K562 (cell line): Measurements from ENCODE around the gene CENPT. TPM values are rescaled to one million over a fixed set of nuclear protein-coding genes. Genes with fewer than 3 reads are reported as not detected.

Source experiments
- BACH1 ChIP-seq: fragments of 200-800 bp; sonication (Bioruptor generic); IDR thresholded peaks from 2 replicates; pipeline ENCODE4 v1.6.1; 2016; ENCODE audit warnings: missing genetic modification characterization, missing compliant biosample characterization
- CEBPG ChIP-seq, 3 experiments: fragments of 200-800 bp in 1 of 3; sonication (Bioruptor generic) in 1 of 3; sonication (generic) in 1 of 3; formaldehyde crosslinking in 1 of 3; IDR thresholded peaks in 2 of 3; conservative IDR thresholded peaks in 1 of 3; 2 replicates each; pipeline versions ENCODE4 v1.6.1 to v1.8.0; 2016 to 2022; ENCODE audit warnings: missing compliant biosample characterization in 2 of 3, missing genetic modification characterization in 2 of 3, mild to moderate bottlenecking in 1 of 3, missing genetic modification reagents in 1 of 3
- ETV5 ChIP-seq: sonication (generic); formaldehyde crosslinking; IDR thresholded peaks from 2 replicates; pipeline ENCODE4 v1.4.0; 2020; ENCODE audit warnings: low read depth, mild to moderate bottlenecking, missing genetic modification reagents
- EZH2 ChIP-seq: IDR thresholded peaks from 2 replicates; pipeline ENCODE4 v1.6.1; 2012; ENCODE audit warnings: low read depth, mild to moderate bottlenecking, inconsistent platforms, low read length, borderline replicate concordance
- FOXJ3 ChIP-seq: sonication (generic); formaldehyde crosslinking; IDR thresholded peaks from 2 replicates; pipeline ENCODE4 v1.4.0; 2020; ENCODE audit warnings: mild to moderate bottlenecking, missing genetic modification reagents
- FOXK1 ChIP-seq: sonication (generic); formaldehyde crosslinking; IDR thresholded peaks from 2 replicates; pipeline ENCODE4 v1.8.0; 2022; ENCODE audit warnings: missing genetic modification reagents, mild to moderate bottlenecking, borderline replicate concordance
- FOXM1 ChIP-seq, 2 experiments: fragments of 450-650 bp in 1 of 2; sonication (generic) in 1 of 2; formaldehyde crosslinking in 1 of 2; IDR thresholded peaks; 2 replicates each; pipeline versions ENCODE4 v1.6.1 to v1.9.0; 2017 to 2022; ENCODE audit warnings: low read depth in 2 of 2, mild to moderate bottlenecking in 2 of 2, missing genetic modification reagents in 1 of 2, moderate library complexity in 1 of 2
- MEF2D ChIP-seq: conservative IDR thresholded peaks from 2 replicates; pipeline ENCODE4 v1.6.1; 2016; ENCODE audit warnings: low read depth, missing genetic modification characterization, missing compliant biosample characterization
- MIER1 ChIP-seq: fragments of 450-650 bp; IDR thresholded peaks from 2 replicates; pipeline ENCODE4 v1.6.1; 2016; ENCODE audit warnings: antibody characterized with exemption, mild to moderate bottlenecking, low read depth
- NONO ChIP-seq, 2 experiments: fragments of 200-400 bp in 1 of 2; fragments of 450-650 bp in 1 of 2; formaldehyde crosslinking in 1 of 2; IDR thresholded peaks; 2 replicates each; pipeline ENCODE4 v1.6.1; 2017; ENCODE audit warnings: low read depth in 2 of 2, mild to moderate bottlenecking in 2 of 2, moderate library complexity in 2 of 2, low read length in 1 of 2
- PHF21A ChIP-seq: fragments of 450-650 bp; IDR thresholded peaks from 2 replicates; pipeline ENCODE4 v1.6.1; 2017; ENCODE audit warnings: low read depth, borderline replicate concordance
- PHTF2 ChIP-seq: fragments of 250-450 bp; sonication (Bioruptor Pico); IDR thresholded peaks from 2 replicates; pipeline ENCODE4 v1.5.0; 2021; ENCODE audit warnings: mild to moderate bottlenecking
- SRSF7 ChIP-seq: fragments of 200-400 bp; formaldehyde crosslinking; optimal IDR thresholded peaks from 2 replicates; pipeline ENCODE3; 2017; ENCODE audit warnings: mild to moderate bottlenecking, low read depth, low read length
- TAF9B ChIP-seq: fragments of 450-650 bp; IDR thresholded peaks from 2 replicates; pipeline ENCODE4 v1.6.1; 2018; ENCODE audit warnings: mild to moderate bottlenecking; ENCODE audit not compliant: partially characterized antibody
- TEAD1 ChIP-seq, 2 experiments: fragments of 450-650 bp in 1 of 2; sonication (generic) in 1 of 2; formaldehyde crosslinking; IDR thresholded peaks; 2 replicates each; pipeline versions ENCODE4 v1.4.0 to v1.8.0; 2020 to 2022; ENCODE audit warnings: mild to moderate bottlenecking in 2 of 2, missing genetic modification reagents in 1 of 2
- ZC3H8 ChIP-seq: fragments of 450-650 bp; IDR thresholded peaks from 2 replicates; pipeline ENCODE4 v1.6.1; 2017
- ZFX ChIP-seq: sonication (generic); formaldehyde crosslinking; IDR thresholded peaks from 2 replicates; pipeline ENCODE4 v1.8.0; 2022; ENCODE audit warnings: mild to moderate bottlenecking, missing genetic modification reagents, moderate library complexity
- ZNF253 ChIP-seq: fragments of 250-450 bp; sonication (Bioruptor Pico); conservative IDR thresholded peaks from 2 replicates; pipeline ENCODE4 v1.6.1; 2021; ENCODE audit warnings: mild to moderate bottlenecking
- polyA plus RNA-seq, 8 experiments: library from polyadenylated mRNA; depleted of rRNA in 4 of 8; stranded (reverse) in 5 of 8; unstranded in 3 of 8; fragments of >200 nt; fragmentation: Nextera tagmentation in 2 of 8; fragmentation: Illumina TruSeq in 1 of 8; extraction: Ambion mirVana in 2 of 8; extraction: Trizol in 1 of 8; gene quantifications; 2 replicates each; pipeline versions ENCODE4 v1.2.1 to v1.2.3, GENCODE V29; 2011 to 2014; ENCODE audit warnings: inconsistent platforms in 1 of 8, missing spikeins in 1 of 8
- total RNA-seq, 7 experiments: library from RNA; depleted of rRNA in 6 of 7; stranded (reverse); fragments of >200 nt in 6 of 7; fragmentation: Illumina TruSeq in 2 of 7; extraction: Trizol in 2 of 7; gene quantifications; 2 replicates each; pipeline versions ENCODE4 v1.2.1 to v1.2.3, GENCODE V29; 2011 to 2021; ENCODE audit warnings: low replicate concordance in 1 of 7
- TF ChIP-seq, protein P1 (sequence below): fragments of 450-650 bp; IDR thresholded peaks from 2 replicates; pipeline ENCODE4 v1.6.1; 2016; ENCODE audit warnings: missing biosample characterization, missing genetic modification characterization
- TF ChIP-seq, protein P2 (sequence below): fragments of 250-450 bp; sonication (Bioruptor Pico); IDR thresholded peaks from 2 replicates; pipeline ENCODE4 v1.5.0; 2021
- TF ChIP-seq, protein P3 (sequence below): IDR thresholded peaks from 3 replicates; pipeline ENCODE4 v1.6.1; 2011; ENCODE audit warnings: borderline replicate concordance, mild to moderate bottlenecking, moderate library complexity; ENCODE audit not compliant: insufficient read length; ENCODE audit errors: extremely low read depth

CENPT gene
- total and polyA plus RNA-seq, 9 of the 15 experiments (the other 6 are each of a cell fraction or from before 2014, with no cell fraction given) = 3.6 to 94.2 (median 44.1) TPM

DNA sequence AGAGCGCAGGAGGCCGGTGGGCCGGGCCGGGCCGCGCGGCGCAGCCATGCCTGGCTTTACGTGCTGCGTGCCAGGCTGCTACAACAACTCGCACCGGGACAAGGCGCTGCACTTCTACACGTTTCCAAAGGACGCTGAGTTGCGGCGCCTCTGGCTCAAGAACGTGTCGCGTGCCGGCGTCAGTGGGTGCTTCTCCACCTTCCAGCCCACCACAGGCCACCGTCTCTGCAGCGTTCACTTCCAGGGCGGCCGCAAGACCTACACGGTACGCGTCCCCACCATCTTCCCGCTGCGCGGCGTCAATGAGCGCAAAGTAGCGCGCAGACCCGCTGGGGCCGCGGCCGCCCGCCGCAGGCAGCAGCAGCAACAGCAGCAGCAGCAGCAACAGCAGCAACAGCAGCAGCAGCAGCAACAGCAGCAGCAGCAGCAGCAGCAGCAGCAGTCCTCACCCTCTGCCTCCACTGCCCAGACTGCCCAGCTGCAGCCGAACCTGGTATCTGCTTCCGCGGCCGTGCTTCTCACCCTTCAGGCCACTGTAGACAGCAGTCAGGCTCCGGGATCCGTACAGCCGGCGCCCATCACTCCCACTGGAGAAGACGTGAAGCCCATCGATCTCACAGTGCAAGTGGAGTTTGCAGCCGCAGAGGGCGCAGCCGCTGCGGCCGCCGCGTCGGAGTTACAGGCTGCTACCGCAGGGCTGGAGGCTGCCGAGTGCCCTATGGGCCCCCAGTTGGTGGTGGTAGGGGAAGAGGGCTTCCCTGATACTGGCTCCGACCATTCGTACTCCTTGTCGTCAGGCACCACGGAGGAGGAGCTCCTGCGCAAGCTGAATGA is 4.8 kb downstream of the CENPT start (continued):
- no peak for TF ChIP-seq EZH2
- TF ChIP-seq TEAD1 (CRISPR knock-in tag; IDR thresholded peaks at IDR 0.05) = 0 out of 4 replicates have a peak, but pooled peaks of 1 of the 2 experiments have one; percentile 49
- TF ChIP-seq BACH1 = no peak
- TF ChIP-seq MIER1 = no peak
- TF ChIP-seq, protein P1, sequence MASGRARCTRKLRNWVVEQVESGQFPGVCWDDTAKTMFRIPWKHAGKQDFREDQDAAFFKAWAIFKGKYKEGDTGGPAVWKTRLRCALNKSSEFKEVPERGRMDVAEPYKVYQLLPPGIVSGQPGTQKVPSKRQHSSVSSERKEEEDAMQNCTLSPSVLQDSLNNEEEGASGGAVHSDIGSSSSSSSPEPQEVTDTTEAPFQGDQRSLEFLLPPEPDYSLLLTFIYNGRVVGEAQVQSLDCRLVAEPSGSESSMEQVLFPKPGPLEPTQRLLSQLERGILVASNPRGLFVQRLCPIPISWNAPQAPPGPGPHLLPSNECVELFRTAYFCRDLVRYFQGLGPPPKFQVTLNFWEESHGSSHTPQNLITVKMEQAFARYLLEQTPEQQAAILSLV (tag) = no peak
- TF ChIP-seq FOXJ3 (CRISPR knock-in tag) = no peak
- TF ChIP-seq ZFX (CRISPR knock-in tag) = peak; percentile 3; the same call in 1 of the 2 replicates
- no peak for TF ChIP-seq ZC3H8
- TF ChIP-seq SRSF7 = no peak
- TF ChIP-seq, protein P2, sequence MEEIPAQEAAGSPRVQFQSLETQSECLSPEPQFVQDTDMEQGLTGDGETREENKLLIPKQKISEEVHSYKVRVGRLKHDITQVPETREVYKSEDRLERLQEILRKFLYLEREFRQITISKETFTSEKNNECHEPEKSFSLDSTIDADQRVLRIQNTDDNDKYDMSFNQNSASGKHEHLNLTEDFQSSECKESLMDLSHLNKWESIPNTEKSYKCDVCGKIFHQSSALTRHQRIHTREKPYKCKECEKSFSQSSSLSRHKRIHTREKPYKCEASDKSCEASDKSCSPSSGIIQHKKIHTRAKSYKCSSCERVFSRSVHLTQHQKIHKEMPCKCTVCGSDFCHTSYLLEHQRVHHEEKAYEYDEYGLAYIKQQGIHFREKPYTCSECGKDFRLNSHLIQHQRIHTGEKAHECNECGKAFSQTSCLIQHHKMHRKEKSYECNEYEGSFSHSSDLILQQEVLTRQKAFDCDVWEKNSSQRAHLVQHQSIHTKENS = no peak
- TF ChIP-seq TAF9B = no peak
- no peak for TF ChIP-seq PHF21A
- TF ChIP-seq MEF2D (tag) = no peak
- no peak for TF ChIP-seq ETV5
- TF ChIP-seq, protein P3, sequence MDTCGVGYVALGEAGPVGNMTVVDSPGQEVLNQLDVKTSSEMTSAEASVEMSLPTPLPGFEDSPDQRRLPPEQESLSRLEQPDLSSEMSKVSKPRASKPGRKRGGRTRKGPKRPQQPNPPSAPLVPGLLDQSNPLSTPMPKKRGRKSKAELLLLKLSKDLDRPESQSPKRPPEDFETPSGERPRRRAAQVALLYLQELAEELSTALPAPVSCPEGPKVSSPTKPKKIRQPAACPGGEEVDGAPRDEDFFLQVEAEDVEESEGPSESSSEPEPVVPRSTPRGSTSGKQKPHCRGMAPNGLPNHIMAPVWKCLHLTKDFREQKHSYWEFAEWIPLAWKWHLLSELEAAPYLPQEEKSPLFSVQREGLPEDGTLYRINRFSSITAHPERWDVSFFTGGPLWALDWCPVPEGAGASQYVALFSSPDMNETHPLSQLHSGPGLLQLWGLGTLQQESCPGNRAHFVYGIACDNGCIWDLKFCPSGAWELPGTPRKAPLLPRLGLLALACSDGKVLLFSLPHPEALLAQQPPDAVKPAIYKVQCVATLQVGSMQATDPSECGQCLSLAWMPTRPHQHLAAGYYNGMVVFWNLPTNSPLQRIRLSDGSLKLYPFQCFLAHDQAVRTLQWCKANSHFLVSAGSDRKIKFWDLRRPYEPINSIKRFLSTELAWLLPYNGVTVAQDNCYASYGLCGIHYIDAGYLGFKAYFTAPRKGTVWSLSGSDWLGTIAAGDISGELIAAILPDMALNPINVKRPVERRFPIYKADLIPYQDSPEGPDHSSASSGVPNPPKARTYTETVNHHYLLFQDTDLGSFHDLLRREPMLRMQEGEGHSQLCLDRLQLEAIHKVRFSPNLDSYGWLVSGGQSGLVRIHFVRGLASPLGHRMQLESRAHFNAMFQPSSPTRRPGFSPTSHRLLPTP = no peak
- TF ChIP-seq FOXK1 (CRISPR knock-in tag) = no peak; the same call in 1 of the 2 replicates
- TF ChIP-seq NONO (IDR thresholded peaks at IDR 0.05; ENCODE audit: low read depth in 2 of 2, low read length in 1 of 2) = no peak
- TF ChIP-seq ZNF253 (CRISPR knock-in tag) = no peak
- no peak for TF ChIP-seq FOXM1 (IDR thresholded peaks at IDR 0.05; ENCODE audit: low read depth)
- peak; percentile 26; the same call in 1 of the 2 replicates for TF ChIP-seq FOXM1 (CRISPR knock-in tag; IDR thresholded peaks at IDR 0.05; ENCODE audit: low read depth)
- no peak for TF ChIP-seq PHTF2 (CRISPR knock-in tag)
- TF ChIP-seq CEBPG (CRISPR knock-in tag; IDR thresholded peaks at IDR 0.05) = no peak
- TF ChIP-seq CEBPG (tag; conservative IDR thresholded peaks at IDR 0.05 in 1 of 2, IDR thresholded peaks at IDR 0.05 in 1 of 2) = no peak
